Activated CD4-positive, alpha-beta memory T cell treated with anti-CD3 and anti-CD28 coated beads for 36 hours (primary cell): Measurements from ENCODE around the gene SIRT3. TPM values are rescaled to one million over a fixed set of nuclear protein-coding genes. Genes with fewer than 3 reads are reported as not detected.

ENCODE experiments used
- total RNA-seq, 2 experiments: library from RNA; stranded (reverse); gene quantifications; one replicate each; pipeline ENCODE4 v1.2.3, GENCODE V29; 2021

The SIRT3 gene
- total RNA-seq, 2 experiments from 2014 or later: 16.1 to 17.6 TPM

Other genes starting within 250 kb of the SIRT3 start
- gene SCGB1C1, start 43.3 kb downstream of the SIRT3 start, total RNA-seq: not detected
- 10 to 100 TPM; 51.0 to 53.2 TPM for gene BET1L, start 28.9 kb downstream of the SIRT3 start, total RNA-seq
- gene RIC8A, start 28.6 kb downstream of the SIRT3 start, total RNA-seq: 100 to 1,000 TPM; 100 to 104 TPM
- gene PSMD13, start 634 bp upstream of the SIRT3 start, total RNA-seq: 100 to 1,000 TPM; 210 to 214 TPM
- 1 to 10 TPM in 1 of 2 experiments, under 1 TPM in 1; 0.99 to 1.2 TPM for gene NLRP6, start 42.1 kb upstream of the SIRT3 start, total RNA-seq
- gene PGGHG, start 52.8 kb upstream of the SIRT3 start, total RNA-seq: 10 to 100 TPM; 74.3 to 75.0 TPM
- not detected for gene IFITM5, start 63.2 kb upstream of the SIRT3 start, total RNA-seq
- 100 to 1,000 TPM; 525 to 561 TPM for gene IFITM2, start 71.5 kb upstream of the SIRT3 start, total RNA-seq
- gene IFITM1, start 77.7 kb upstream of the SIRT3 start, total RNA-seq: 100 to 1,000 TPM; 195 to 200 TPM
- gene IFITM3, start 84.5 kb upstream of the SIRT3 start, total RNA-seq: 10 to 100 TPM; 25.6 TPM
- 1 to 10 TPM; 2.1 to 4.0 TPM for gene B4GALNT4, start 133.2 kb upstream of the SIRT3 start, total RNA-seq
- under 1 TPM in 1 of 2 experiments, not detected in 1; 0.40 TPM for gene PKP3, start 157.9 kb upstream of the SIRT3 start, total RNA-seq
- 10 to 100 TPM; 55.0 to 57.2 TPM for gene SIGIRR, start 178.7 kb upstream of the SIRT3 start, total RNA-seq
- gene ANO9, start 205.7 kb upstream of the SIRT3 start, total RNA-seq: 10 to 100 TPM; 41.7 to 45.6 TPM
- 10 to 100 TPM; 15.0 to 16.7 TPM for gene PTDSS2, start 213.9 kb upstream of the SIRT3 start, total RNA-seq